ENCODE results near the gene CHD1. TPM values are rescaled to one million over a fixed set of nuclear protein-coding genes. Genes with fewer than 3 reads are reported as not detected.

Gene CHD1
- total RNA-seq, 1 donor from 2014 or later: 39.0 TPM

DNA sequence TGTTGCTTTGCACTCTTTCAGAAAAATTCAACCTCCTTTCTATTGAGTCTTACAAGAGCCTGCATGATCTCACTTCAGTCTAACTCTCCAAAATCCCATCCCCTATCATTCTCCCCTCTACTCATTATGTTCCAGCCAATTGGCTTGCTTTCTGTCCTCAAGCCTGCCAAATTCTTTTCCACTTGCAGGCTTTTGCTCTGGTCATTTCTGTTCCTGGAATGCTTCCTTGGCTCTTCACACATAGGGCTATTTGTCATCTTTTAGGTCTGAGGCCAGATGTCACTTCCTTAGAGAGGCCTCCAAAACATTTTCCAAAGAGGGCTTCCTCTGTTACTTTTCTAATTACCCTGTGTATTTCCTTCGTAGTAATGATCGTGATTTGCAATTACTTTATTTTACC lies 11.8 kb upstream of the CHD1 start:
- peak; percentile 61 for DNase-seq (ENCODE audit: low read depth)
- H3K4me2 ChIP-seq (ENCODE audit: low read length): peak overlapping the region; percentile 13
- H3K9me3 ChIP-seq (ENCODE audit: insufficient read depth, low read depth, low read length): no peaks in the 10 kb centered on the region
- H2AFZ ChIP-seq (ENCODE audit: low read depth, low read length): no peak overlapping the region
- H3K27ac Mint-ChIP-seq (ENCODE audit: unreplicated experiment): no peak overlapping the region
- no peak overlapping the region for H3K4me3 ChIP-seq (ENCODE audit: insufficient read depth, low read depth, low read length)
- FAIRE-seq: peak; percentile 34
- no peak for TF ChIP-seq EZH2 (IDR thresholded peaks at IDR 0.05; ENCODE audit: insufficient read depth, low read length)
- TF ChIP-seq, protein P1, sequence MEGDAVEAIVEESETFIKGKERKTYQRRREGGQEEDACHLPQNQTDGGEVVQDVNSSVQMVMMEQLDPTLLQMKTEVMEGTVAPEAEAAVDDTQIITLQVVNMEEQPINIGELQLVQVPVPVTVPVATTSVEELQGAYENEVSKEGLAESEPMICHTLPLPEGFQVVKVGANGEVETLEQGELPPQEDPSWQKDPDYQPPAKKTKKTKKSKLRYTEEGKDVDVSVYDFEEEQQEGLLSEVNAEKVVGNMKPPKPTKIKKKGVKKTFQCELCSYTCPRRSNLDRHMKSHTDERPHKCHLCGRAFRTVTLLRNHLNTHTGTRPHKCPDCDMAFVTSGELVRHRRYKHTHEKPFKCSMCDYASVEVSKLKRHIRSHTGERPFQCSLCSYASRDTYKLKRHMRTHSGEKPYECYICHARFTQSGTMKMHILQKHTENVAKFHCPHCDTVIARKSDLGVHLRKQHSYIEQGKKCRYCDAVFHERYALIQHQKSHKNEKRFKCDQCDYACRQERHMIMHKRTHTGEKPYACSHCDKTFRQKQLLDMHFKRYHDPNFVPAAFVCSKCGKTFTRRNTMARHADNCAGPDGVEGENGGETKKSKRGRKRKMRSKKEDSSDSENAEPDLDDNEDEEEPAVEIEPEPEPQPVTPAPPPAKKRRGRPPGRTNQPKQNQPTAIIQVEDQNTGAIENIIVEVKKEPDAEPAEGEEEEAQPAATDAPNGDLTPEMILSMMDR (IDR thresholded peaks at IDR 0.05; ENCODE audit: insufficient read depth, low read depth, low read length): no peak
- H3K27ac ChIP-seq (ENCODE audit: low read depth, low read length): no peak overlapping the region
- H3K79me2 ChIP-seq (ENCODE audit: insufficient read depth, low read length): no peaks in the 10 kb centered on the region
- no peaks in the 10 kb centered on the region for H3K36me3 Mint-ChIP-seq (ENCODE audit: low read depth, unreplicated experiment)
- H3K27me3 ChIP-seq (ENCODE audit: insufficient read depth, low read length): no peaks in the 10 kb centered on the region
- H3K4me3 Mint-ChIP-seq (ENCODE audit: unreplicated experiment): no peak overlapping the region
- H3K4me1 Mint-ChIP-seq (ENCODE audit: low read depth, unreplicated experiment): peaks cover 29% of the 10 kb centered on the region
- H3K27me3 Mint-ChIP-seq (ENCODE audit: low read depth, unreplicated experiment): no peaks in the 10 kb centered on the region
- H3K4me1 ChIP-seq (ENCODE audit: insufficient read depth, low read length): peaks cover 2% of the 10 kb centered on the region
- no peaks in the 10 kb centered on the region for H4K20me1 ChIP-seq (ENCODE audit: insufficient read depth, low read length)
- H3K9ac ChIP-seq (ENCODE audit: low read length): no peak overlapping the region
- no peaks in the 10 kb centered on the region for H3K9me3 Mint-ChIP-seq (ENCODE audit: unreplicated experiment)
- no peaks in the 10 kb centered on the region for H3K36me3 ChIP-seq (ENCODE audit: insufficient read depth, low read length)

DNA sequence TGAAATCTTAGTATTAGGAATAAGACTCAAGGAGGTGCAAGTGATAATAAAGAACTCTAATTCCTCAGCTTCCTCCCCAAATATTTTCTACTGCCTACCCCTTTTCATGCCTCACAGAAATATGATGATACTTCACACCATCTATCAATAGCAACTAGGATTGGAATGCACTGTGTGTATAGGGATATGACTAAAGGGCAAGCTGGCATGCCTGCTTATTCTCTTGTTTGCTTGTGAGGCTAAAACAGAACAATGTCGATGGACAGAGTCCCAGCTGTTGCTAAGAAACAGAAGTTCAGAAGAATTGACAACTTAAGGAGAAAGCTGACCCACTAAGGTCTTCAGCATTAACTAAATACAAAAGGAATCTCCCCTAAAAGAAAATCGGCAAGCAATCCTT lies 9.7 kb upstream of the CHD1 start:
- DNase-seq (ENCODE audit: low read depth) (peak; percentile 44), FAIRE-seq (no peak)
- H3K9me3 Mint-ChIP-seq (ENCODE audit: unreplicated experiment): no peaks in the 10 kb centered on the region
- no peaks in the 10 kb centered on the region for H3K36me3 Mint-ChIP-seq (ENCODE audit: low read depth, unreplicated experiment)
- H3K4me1 ChIP-seq (ENCODE audit: insufficient read depth, low read length): peaks cover 6% of the 10 kb centered on the region
- H3K27me3 Mint-ChIP-seq (ENCODE audit: low read depth, unreplicated experiment): no peaks in the 10 kb centered on the region
- no peaks in the 10 kb centered on the region for H3K9me3 ChIP-seq (ENCODE audit: insufficient read depth, low read depth, low read length)
- no peaks in the 10 kb centered on the region for H3K79me2 ChIP-seq (ENCODE audit: insufficient read depth, low read length)
- H3K27ac ChIP-seq (ENCODE audit: low read depth, low read length): no peak overlapping the region
- H2AFZ ChIP-seq (ENCODE audit: low read depth, low read length): no peak overlapping the region
- no peak overlapping the region for H3K4me2 ChIP-seq (ENCODE audit: low read length)
- no peak overlapping the region for H3K9ac ChIP-seq (ENCODE audit: low read length)
- peak overlapping the region; percentile 60 for H3K27ac Mint-ChIP-seq (ENCODE audit: unreplicated experiment)
- peaks cover 6% of the 10 kb centered on the region for H4K20me1 ChIP-seq (ENCODE audit: insufficient read depth, low read length)
- no peak overlapping the region for H3K4me3 Mint-ChIP-seq (ENCODE audit: unreplicated experiment)
- H3K4me1 Mint-ChIP-seq (ENCODE audit: low read depth, unreplicated experiment): peaks cover 41% of the 10 kb centered on the region
- H3K4me3 ChIP-seq (ENCODE audit: insufficient read depth, low read depth, low read length): no peak overlapping the region
- H3K36me3 ChIP-seq (ENCODE audit: insufficient read depth, low read length): no peaks in the 10 kb centered on the region
- TF ChIP-seq, protein P1 (IDR thresholded peaks at IDR 0.05; ENCODE audit: insufficient read depth, low read depth, low read length): no peak
- TF ChIP-seq EZH2 (IDR thresholded peaks at IDR 0.05; ENCODE audit: insufficient read depth, low read length): no peak
- H3K27me3 ChIP-seq (ENCODE audit: insufficient read depth, low read length): no peaks in the 10 kb centered on the region

DNA sequence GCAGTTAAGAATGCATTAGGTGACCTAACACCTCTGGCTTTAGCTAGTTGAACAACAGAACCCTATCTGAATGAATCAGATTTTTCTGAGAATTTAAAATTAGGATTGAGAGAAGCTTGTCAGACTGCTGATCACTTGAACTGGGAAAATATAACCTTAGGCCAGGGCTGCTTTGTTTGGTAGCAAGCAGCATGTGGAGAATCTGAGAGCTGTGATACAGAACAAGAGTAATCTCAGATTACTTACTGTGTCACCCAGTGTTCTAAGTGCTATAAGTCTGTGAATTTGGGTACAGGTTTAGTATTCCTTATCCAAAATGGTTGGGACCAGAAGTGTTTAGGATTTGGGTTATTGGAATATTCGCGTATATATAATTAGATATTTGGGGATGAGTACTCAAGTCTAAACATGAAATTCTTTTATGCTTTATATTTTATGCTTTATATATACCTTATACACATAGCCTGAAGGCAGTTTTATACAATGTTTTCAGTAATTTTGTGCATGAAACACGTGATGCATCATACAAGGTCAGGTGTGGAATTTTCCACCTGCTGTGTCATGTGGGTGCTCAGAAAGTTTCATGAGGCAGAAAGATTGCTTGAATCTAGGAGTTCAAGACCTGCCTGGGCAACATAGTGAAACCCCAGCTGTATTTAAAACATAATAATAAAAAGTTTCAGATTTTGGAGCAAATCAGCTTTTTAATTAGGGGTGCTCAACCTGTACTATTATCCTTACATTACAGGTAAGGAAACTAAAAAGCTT lies 8.3 kb upstream of the CHD1 start:
- Histone ChIP-seq H3K4me3 (ENCODE audit: insufficient read depth, low read depth, low read length) (no peak overlapping the region), H4K20me1 (ENCODE audit: insufficient read depth, low read length) (peaks cover 15% of the 10 kb centered on the region), H3K4me2 (ENCODE audit: low read length) (no peak overlapping the region), H3K27ac (ENCODE audit: low read depth, low read length) (no peak overlapping the region), H3K27me3 (ENCODE audit: insufficient read depth, low read length) (no peaks in the 10 kb centered on the region), H3K4me1 (ENCODE audit: insufficient read depth, low read length) (peaks cover 6% of the 10 kb centered on the region), H2AFZ (ENCODE audit: low read depth, low read length) (no peak overlapping the region), H3K79me2 (ENCODE audit: insufficient read depth, low read length) (peaks cover 7% of the 10 kb centered on the region), H3K9me3 (ENCODE audit: insufficient read depth, low read depth, low read length) (no peaks in the 10 kb centered on the region), H3K9ac (ENCODE audit: low read length) (no peak overlapping the region), H3K36me3 (ENCODE audit: insufficient read depth, low read length) (no peaks in the 10 kb centered on the region)
- Mint-ChIP-seq H3K4me3 (ENCODE audit: unreplicated experiment) (no peak overlapping the region), H3K9me3 (ENCODE audit: unreplicated experiment) (no peaks in the 10 kb centered on the region), H3K27me3 (ENCODE audit: low read depth, unreplicated experiment) (no peaks in the 10 kb centered on the region), H3K36me3 (ENCODE audit: low read depth, unreplicated experiment) (no peaks in the 10 kb centered on the region), H3K4me1 (ENCODE audit: low read depth, unreplicated experiment) (peaks cover 41% of the 10 kb centered on the region), H3K27ac (ENCODE audit: unreplicated experiment) (no peak overlapping the region)
- TF ChIP-seq, protein P1 (IDR thresholded peaks at IDR 0.05; ENCODE audit: insufficient read depth, low read depth, low read length): no peak
- TF ChIP-seq EZH2 (IDR thresholded peaks at IDR 0.05; ENCODE audit: insufficient read depth, low read length): no peak
- FAIRE-seq (no peak), DNase-seq (ENCODE audit: low read depth) (no peak)
